PFSK-1 (cell line): ENCODE measurements around the gene GPR132.

Source experiments
- FOXP2 ChIP-seq: optimal IDR thresholded peaks from 2 replicates; pipeline ENCODE3; 2011; ENCODE audit warnings: borderline replicate concordance, control low read depth, inconsistent platforms; ENCODE audit not compliant: insufficient read depth; ENCODE audit errors: extremely low read length, extremely low read depth
- POLR2AphosphoS5 ChIP-seq: IDR thresholded peaks from 2 replicates; pipeline ENCODE4 v1.6.1; 2012; ENCODE audit warnings: low read depth, mild to moderate bottlenecking, control low read depth, low read length, moderate library complexity
- SIN3A ChIP-seq: IDR thresholded peaks from 2 replicates; pipeline ENCODE4 v1.6.1; 2012; ENCODE audit warnings: mild to moderate bottlenecking, low read length, moderate library complexity, borderline replicate concordance; ENCODE audit not compliant: insufficient read depth
- TAF1 ChIP-seq: IDR thresholded peaks from 2 replicates; pipeline ENCODE4 v1.6.1; 2012; ENCODE audit warnings: low read length, control low read depth, borderline replicate concordance; ENCODE audit not compliant: insufficient read depth
- TF ChIP-seq, protein P1 (sequence below), 2 experiments: IDR thresholded peaks; 2 replicates each; pipeline versions ENCODE4 v1.6.1 to v1.8.0; 2011 to 2012; ENCODE audit warnings: low read depth in 2 of 2, low read length in 2 of 2, control low read depth in 1 of 2, inconsistent platforms in 1 of 2, mild to moderate bottlenecking in 1 of 2, moderate library complexity in 1 of 2; ENCODE audit not compliant: insufficient read depth in 1 of 2

GPR132 gene

DNA sequence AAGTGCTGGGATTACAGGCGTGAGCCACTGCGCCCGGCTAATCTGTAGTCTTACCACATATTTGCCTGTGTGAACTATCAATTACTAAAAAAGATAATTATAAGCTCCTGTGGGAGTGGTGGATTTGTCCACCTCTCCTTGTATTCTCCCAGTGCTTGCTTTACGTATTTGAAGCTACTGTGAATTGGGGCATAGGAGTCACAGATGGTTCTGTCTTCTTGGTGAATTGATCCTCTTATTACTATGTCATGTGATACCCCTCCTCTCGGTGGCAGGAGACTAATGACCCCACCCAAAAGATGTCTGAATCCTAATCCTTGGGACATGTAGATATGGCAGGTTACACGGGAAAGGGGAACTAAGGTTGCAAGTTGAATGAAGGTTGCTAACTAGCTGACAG, 11.8 kb downstream of the GPR132 start:
- no peak for TF ChIP-seq POLR2AphosphoS5

DNA sequence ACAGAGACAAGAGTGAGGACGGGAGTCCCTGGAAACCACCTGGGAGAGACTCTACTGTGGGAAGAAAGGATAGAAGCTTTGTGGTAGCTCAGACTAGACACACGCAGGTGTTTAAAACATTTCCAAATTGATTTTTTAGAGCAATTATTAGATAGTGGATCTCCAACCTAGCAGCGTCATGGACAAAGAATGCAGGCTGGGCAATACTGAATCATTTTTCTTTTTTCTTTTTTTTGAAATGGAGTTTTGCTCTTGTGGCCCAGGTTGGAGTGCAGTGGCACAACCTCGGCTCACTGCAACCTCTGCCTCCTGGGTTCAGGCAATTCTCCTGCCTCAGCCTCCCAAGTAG, 13.1 kb downstream of the GPR132 start:
- TF ChIP-seq TAF1 (no peak), SIN3A (no peak), POLR2AphosphoS5 (no peak), FOXP2 (no peak)
- TF ChIP-seq, protein P1, sequence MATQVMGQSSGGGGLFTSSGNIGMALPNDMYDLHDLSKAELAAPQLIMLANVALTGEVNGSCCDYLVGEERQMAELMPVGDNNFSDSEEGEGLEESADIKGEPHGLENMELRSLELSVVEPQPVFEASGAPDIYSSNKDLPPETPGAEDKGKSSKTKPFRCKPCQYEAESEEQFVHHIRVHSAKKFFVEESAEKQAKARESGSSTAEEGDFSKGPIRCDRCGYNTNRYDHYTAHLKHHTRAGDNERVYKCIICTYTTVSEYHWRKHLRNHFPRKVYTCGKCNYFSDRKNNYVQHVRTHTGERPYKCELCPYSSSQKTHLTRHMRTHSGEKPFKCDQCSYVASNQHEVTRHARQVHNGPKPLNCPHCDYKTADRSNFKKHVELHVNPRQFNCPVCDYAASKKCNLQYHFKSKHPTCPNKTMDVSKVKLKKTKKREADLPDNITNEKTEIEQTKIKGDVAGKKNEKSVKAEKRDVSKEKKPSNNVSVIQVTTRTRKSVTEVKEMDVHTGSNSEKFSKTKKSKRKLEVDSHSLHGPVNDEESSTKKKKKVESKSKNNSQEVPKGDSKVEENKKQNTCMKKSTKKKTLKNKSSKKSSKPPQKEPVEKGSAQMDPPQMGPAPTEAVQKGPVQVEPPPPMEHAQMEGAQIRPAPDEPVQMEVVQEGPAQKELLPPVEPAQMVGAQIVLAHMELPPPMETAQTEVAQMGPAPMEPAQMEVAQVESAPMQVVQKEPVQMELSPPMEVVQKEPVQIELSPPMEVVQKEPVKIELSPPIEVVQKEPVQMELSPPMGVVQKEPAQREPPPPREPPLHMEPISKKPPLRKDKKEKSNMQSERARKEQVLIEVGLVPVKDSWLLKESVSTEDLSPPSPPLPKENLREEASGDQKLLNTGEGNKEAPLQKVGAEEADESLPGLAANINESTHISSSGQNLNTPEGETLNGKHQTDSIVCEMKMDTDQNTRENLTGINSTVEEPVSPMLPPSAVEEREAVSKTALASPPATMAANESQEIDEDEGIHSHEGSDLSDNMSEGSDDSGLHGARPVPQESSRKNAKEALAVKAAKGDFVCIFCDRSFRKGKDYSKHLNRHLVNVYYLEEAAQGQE (IDR thresholded peaks at IDR 0.05; ENCODE audit: insufficient read depth in 1 of 2, low read depth in 2 of 2, low read length in 2 of 2): no peak

DNA sequence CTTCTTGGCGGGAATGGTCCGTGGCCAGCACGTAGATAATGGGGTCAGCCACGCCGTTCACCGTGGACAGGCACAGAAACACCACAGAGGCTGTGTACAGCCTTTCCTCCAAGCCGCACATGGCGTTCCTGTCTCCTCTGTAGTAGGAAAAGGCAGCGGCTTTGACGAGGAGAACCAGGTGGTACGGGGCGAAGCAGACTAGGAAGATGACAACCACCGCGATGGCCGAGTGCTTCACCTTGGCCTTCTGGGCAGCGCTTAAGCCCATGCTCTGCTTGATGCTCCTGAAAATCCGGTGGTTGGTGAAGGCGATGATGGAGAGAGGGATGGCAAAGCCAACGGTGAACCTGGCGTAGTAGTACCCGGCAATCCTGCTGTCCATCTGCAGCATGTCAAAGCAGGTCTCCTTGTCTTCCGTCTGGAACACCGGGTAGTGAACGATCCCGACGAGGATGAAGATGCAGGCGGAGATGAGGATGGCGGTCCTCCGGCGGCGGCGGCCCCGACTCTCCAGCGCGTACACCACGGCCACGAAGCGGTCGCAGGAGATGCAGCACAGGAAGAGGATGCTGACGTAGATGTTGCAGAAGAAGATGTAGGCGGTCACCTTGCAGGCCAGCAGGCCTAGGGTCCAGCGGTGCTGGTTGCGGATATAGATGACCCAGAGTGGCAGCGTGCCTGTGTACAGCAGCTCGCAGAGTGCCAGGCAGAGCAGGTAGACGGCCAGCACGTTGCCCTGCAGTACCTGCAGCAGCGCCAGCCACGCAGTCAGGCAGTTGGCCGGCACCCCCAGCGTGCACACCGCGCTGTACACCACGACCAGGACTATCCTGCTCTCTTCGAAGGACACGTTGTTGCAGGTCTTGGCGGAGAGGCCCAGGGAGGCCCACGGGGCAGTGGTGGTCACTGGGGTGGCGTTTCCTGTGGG, 13.8 kb downstream of the GPR132 start:
- TF ChIP-seq FOXP2 (no peak), TAF1 (no peak), SIN3A (no peak), POLR2AphosphoS5 (no peak)
- TF ChIP-seq, protein P1 (IDR thresholded peaks at IDR 0.05; ENCODE audit: insufficient read depth in 1 of 2, low read depth in 2 of 2, low read length in 2 of 2): no peak

DNA sequence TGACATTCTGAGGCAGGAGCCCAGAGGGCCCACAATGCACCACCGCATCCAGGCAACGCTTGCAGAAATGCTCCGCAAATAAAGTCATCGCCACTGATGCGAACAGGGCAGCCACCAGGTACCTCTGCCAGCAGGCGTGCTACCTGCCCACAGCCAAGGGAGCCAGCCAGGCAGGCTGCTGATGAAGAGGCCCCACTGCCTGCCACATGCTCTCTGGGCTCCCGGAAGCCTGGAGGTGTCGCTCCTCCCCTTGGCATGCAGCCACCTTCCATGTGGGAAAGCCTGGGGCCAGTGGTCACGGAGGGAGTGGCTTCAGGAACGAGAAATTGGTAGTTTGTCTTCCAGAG, 14.7 kb downstream of the GPR132 start:
- TF ChIP-seq FOXP2 (no peak), TAF1 (no peak), SIN3A (no peak), POLR2AphosphoS5 (0 out of 2 replicates have a peak, but pooled peaks have one; percentile 22)
- TF ChIP-seq, protein P1 (IDR thresholded peaks at IDR 0.05; ENCODE audit: insufficient read depth in 1 of 2, low read depth in 2 of 2, low read length in 2 of 2): no peak

DNA sequence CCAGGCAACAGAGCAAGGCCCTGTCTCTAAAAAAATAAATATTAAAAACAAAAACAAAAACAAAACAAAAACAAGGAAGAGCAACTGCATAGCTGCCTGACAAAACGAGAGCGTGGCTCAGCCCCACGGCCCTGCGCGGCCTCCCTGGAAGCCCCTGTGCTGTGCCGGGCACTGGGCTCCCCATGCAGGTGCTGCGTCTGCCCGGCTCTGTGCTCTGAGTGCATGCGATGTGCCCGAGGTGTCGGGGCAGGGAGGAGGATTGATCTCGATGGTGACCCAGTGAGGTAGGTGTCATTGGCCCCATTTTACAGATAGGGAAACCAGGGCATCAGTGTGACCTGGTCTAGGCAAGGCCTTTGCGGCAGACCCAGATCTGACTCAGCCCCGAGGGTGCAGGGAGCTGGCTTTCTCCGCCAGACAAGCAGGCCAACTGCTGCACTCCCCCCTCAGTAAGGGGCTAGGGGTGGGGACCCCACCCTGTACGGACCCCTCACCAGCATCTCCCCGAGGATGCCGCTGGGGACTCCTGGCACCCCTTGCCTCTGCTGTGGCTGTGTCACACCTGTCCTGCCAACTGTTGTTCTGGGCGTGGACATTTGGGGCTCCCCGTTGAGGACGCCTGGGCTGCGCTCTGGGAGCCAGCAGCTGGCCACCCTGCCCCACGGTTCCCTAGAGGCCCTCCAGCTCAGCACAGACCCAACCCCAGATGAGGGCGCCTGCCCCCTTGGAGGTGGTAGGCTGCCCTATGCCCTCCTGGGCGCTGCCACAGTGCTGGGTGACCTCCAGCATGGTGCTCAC, 15.3 kb downstream of the GPR132 start:
- TF ChIP-seq TAF1: no peak

DNA sequence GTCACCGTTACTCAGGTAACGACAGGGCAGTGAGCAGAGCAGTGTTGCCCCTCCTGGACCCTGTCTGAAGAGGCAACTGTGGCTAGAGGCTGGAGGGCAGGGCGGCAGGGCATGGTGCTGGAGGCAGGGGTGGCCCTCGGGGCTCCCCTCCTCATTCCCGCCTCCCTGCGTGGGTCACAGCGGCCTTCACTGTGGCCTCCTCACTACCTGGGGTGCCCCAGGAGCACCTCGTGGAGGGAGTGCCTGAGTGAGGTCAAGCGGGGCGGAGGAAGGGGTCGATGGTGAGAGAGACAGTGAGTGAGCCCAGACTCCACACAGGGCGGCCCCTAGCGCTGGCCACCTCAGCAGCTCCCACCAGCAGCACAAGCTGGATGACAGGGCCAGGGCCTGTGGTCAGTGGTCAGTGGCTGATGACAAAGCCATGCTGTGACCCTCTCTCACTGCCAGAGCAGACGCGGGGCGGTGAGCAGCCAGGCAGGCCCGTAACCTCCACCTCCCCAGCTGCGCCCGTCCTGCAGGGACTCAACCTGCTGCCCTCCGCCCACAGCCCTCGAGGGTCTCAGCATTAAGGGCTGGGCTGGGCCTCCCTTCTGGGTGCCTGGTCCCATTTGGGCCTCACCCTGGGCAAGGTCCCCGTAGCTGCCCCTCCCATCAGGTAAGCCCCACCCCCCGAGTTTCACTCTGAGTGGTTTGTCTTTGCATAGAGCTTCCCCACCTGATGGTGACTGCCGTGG, 17.8 kb downstream of the GPR132 start:
- TF ChIP-seq POLR2AphosphoS5: no peak
